ENCODE measurements around the gene STK10.

STK10 gene

GRCh38 chr5:172049226-172049796 lies 138.7 kb downstream of the STK10 start:
- no peak for DNase-seq

- DNase-seq = no peak
Measured at GRCh38 chr5:172048539-172049101, 139.4 kb downstream of the STK10 start.

GRCh38 chr5:172048170-172048422 lies 139.9 kb downstream of the STK10 start:
- DNase-seq = no peak

- DNase-seq = no peak
Measured at GRCh38 chr5:172046593-172046992, 141.4 kb downstream of the STK10 start.

- no peak for DNase-seq
Measured at GRCh38 chr5:172045315-172045632, 142.8 kb downstream of the STK10 start.

- peak in 1 of 2 experiments; percentile 4 for DNase-seq
Measured at GRCh38 chr5:172044631-172045314, 143.3 kb downstream of the STK10 start.

GRCh38 chr5:172043865-172044264 lies 144.2 kb downstream of the STK10 start:
- no peak for DNase-seq

GRCh38 chr5:172042183-172042582 lies 145.8 kb downstream of the STK10 start:
- DNase-seq = no peak

GRCh38 chr5:172038167-172038566 lies 149.9 kb downstream of the STK10 start:
- DNase-seq = no peak

GRCh38 chr5:172035049-172035448 lies 153.0 kb downstream of the STK10 start:
- no peak for DNase-seq

- no peak for DNase-seq
Measured at GRCh38 chr5:172031894-172032461, 156.0 kb downstream of the STK10 start.

- DNase-seq = no peak
Measured at GRCh38 chr5:172029876-172030275, 158.1 kb downstream of the STK10 start.

- DNase-seq = no peak
Measured at GRCh38 chr5:172028167-172028566, 159.9 kb downstream of the STK10 start.

- DNase-seq = peak in 1 of 2 experiments; percentile 21
Measured at GRCh38 chr5:172020110-172020786, 167.8 kb downstream of the STK10 start.

GRCh38 chr5:172015346-172015745 lies 172.7 kb downstream of the STK10 start:
- DNase-seq = no peak

- peak; percentile 26 to 61 for DNase-seq
Measured at GRCh38 chr5:172010278-172010677, 177.7 kb downstream of the STK10 start.

- no peak for DNase-seq
Measured at GRCh38 chr5:172009536-172010270, 178.3 kb downstream of the STK10 start.

- no peak for DNase-seq
Measured at GRCh38 chr5:172008689-172009141, 179.3 kb downstream of the STK10 start.

- DNase-seq = no peak
Measured at GRCh38 chr5:172008111-172008455, 179.9 kb downstream of the STK10 start.

GRCh38 chr5:172007175-172008110 lies 180.6 kb downstream of the STK10 start:
- peak in 1 of 2 experiments; percentile 39 for DNase-seq

- peak; percentile 90 to 97 for DNase-seq
Measured at GRCh38 chr5:172006321-172007174, 181.5 kb downstream of the STK10 start, which contains the start of gene FBXW11. Gene FBXW11, minus strand, starts transcription at chr5:172006638. Its CDS starts 136 bp downstream, at chr5:172006502.
